ENCODE measurements around the gene PCDHA4.
"Not testable (repeated sequence)": the region's sequence is repeated elsewhere in the genome, so short reads cannot be mapped to it uniquely, and the experiment has no call there.

Gene PCDHA4

GRCh38 chr5:140821375-140822280 lies 14.8 kb downstream of the PCDHA4 start, which contains the start of gene PCDHA5:
TSS of gene PCDHA5 (plus strand) at chr5:140821613.
- peak; percentile 22 to 24 for DNase-seq

DNA sequence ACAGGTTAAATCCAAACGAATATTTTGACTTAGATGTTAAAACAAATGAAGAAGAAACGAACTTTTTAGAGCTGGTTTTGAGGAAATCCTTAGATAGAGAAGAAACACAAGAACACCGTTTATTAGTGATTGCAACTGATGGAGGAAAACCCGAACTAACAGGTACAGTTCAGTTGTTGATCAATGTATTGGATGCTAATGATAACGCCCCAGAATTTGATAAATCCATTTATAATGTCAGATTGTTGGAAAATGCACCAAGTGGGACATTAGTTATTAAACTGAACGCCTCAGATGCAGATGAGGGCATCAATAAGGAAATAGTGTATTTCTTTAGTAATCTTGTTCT lies 15.4 kb downstream of the PCDHA4 start:
- no peak for DNase-seq

- DNase-seq: not testable (repeated sequence)
Measured at GRCh38 chr5:140822969-140823368, 16.1 kb downstream of the PCDHA4 start.

- no peak for DNase-seq
Measured at GRCh38 chr5:140823475-140823874, 16.6 kb downstream of the PCDHA4 start.

DNA sequence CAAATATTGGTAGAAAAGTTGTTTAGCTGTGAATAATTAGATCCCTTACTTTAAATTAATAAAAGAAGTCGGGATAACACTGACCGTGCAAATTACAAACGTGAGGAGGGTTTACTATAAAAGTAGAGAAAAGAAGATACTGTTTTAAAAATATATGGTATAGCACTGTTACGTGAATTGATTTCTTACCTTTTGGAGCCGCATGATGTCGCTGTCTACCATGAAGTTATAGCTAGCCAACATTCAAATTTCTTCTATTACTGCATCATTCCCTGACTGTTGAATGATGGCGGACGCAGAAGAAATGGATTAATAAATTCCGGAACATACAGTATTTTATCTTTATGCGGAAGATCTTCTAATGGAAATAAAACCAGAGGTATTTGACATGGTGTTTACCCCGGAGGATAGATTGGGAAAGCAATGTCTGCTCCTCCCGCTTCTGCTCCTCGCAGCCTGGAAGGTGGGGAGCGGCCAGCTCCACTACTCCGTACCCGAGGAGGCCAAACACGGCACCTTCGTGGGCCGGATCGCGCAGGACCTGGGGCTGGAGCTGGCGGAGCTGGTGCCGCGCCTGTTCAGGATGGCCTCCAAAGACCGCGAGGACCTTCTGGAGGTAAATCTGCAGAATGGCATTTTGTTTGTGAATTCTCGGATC lies 21.0 kb downstream of the PCDHA4 start, which contains the start of gene PCDHA6:
Gene PCDHA6 (plus strand): TSS at position 257 of the 658 bp plus-strand sequence. CDS start 132 bp downstream, at position 389.
- DNase-seq: no peak

DNA sequence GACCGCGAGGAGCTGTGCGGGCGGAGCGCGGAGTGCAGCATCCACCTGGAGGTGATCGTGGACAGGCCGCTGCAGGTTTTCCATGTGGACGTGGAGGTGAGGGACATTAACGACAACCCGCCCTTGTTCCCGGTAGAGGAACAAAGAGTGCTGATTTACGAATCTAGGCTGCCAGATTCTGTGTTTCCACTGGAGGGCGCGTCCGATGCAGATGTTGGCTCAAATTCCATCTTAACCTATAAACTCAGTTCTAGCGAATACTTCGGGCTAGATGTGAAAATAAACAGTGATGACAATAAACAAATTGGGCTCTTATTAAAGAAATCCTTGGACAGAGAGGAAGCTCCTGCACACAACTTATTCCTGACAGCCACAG lies 21.5 kb downstream of the PCDHA4 start:
- no peak for DNase-seq

DNA sequence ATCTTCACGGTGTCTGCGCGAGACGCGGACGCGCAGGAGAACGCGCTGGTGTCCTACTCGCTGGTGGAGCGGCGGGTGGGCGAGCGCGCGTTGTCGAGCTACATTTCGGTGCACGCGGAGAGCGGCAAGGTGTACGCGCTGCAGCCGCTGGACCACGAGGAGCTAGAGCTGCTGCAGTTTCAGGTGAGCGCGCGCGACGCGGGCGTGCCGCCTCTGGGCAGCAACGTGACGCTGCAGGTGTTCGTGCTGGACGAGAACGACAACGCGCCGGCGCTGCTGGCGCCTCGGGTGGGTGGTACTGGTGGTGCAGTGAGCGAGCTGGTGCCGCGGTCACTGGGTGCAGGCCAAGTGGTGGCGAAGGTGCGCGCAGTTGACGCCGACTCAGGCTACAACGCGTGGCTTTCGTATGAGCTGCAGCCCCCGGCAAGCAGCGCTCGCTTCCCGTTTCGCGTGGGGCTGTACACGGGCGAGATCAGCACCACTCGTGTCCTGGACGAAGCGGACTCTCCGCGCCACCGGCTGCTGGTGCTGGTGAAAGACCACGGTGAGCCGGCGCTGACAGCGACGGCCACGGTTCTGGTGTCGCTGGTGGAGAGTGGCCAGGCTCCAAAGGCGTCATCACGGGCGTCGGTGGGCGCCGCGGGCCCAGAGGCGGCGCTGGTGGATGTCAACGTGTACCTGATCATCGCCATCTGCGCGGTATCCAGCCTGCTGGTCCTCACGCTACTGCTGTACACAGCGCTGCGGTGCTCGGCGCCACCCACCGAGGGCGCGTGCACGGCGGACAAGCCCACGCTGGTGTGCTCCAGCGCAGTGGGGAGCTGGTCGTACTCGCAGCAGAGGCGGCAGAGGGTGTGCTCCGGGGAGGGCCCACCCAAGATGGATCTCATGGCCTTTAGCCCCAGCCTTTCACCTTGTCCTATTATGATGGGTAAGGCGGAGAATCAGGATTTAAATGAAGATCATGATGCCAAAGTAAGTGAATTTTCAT lies 22.9 kb downstream of the PCDHA4 start:
- not testable (repeated sequence) for DNase-seq

- no peak for DNase-seq
Measured at GRCh38 chr5:140833993-140834392, 27.1 kb downstream of the PCDHA4 start, which contains the start of gene PCDHA7. TSS of gene PCDHA7 (plus strand) at chr5:140834269. CDS start at chr5:140834384, 115 bp downstream.

GRCh38 chr5:140834439-140835008 lies 27.7 kb downstream of the PCDHA4 start:
- not testable (repeated sequence) for DNase-seq

DNA sequence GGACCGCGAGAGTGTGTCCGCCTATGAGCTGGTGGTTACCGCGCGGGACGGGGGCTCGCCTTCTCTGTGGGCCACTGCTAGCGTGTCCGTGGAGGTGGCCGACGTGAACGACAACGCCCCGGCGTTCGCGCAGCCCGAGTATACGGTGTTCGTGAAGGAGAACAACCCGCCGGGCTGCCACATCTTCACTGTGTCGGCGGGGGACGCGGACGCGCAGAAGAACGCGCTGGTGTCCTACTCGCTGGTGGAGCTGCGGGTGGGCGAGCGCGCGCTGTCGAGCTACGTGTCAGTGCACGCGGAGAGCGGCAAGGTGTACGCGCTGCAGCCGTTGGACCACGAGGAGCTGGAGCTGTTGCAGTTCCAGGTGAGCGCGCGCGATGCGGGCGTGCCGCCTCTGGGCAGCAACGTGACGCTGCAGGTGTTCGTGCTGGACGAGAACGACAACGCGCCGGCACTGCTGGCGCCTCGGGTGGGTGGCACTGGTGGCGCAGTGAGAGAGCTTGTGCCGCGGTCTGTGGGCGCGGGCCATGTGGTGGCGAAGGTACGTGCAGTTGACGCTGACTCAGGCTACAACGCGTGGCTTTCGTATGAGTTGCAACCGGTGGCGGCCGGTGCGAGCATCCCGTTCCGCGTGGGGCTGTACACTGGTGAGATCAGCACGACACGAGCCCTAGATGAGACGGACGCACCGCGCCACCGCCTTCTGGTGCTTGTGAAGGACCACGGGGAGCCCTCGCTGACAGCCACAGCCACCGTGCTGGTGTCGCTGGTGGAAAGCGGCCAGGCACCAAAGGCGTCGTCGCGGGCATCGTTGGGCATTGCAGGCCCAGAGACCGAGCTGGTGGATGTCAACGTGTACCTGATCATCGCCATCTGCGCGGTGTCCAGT lies 29.0 kb downstream of the PCDHA4 start:
- no peak for DNase-seq

GRCh38 chr5:140840978-140841962 lies 34.4 kb downstream of the PCDHA4 start, which contains the start of gene PCDHA8:
TSS of gene PCDHA8 (plus strand) at chr5:140841187. CDS start at chr5:140841322, 135 bp downstream.
- DNase-seq: peak in 1 of 2 donors; percentile 2

DNA sequence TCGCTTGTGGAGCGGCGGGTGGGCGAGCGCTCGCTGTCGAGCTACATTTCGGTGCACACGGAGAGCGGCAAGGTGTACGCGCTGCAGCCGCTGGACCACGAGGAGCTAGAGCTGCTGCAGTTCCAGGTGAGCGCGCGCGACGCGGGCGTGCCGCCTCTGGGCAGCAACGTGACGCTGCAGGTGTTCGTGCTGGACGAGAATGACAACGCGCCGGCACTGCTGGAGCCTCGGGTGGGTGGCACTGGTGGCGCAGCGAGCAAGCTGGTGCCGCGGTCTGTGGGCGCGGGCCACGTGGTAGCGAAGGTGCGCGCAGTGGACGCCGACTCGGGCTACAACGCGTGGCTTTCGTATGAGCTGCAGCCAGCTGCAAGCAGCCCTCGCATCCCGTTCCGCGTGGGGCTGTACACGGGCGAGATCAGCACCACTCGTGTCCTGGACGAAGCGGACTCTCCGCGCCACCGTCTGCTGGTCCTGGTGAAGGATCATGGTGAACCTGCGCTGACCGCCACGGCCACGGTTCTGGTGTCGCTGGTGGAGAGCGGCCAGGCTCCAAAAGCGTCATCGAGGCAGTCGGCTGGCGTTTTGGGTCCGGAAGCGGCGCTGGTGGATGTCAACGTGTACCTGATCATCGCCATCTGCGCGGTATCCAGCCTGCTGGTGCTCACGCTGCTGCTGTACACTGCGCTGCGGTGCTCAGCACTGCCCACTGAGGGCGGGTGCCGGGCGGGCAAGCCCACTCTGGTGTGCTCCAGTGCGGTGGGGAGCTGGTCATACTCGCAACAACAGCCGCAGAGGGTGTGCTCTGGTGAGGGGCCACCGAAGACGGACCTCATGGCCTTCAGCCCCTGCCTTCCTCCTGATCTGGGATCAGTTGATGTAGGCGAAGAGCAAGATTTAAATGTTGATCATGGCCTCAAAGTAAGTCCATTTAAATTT lies 36.2 kb downstream of the PCDHA4 start:
- no peak for DNase-seq

DNA sequence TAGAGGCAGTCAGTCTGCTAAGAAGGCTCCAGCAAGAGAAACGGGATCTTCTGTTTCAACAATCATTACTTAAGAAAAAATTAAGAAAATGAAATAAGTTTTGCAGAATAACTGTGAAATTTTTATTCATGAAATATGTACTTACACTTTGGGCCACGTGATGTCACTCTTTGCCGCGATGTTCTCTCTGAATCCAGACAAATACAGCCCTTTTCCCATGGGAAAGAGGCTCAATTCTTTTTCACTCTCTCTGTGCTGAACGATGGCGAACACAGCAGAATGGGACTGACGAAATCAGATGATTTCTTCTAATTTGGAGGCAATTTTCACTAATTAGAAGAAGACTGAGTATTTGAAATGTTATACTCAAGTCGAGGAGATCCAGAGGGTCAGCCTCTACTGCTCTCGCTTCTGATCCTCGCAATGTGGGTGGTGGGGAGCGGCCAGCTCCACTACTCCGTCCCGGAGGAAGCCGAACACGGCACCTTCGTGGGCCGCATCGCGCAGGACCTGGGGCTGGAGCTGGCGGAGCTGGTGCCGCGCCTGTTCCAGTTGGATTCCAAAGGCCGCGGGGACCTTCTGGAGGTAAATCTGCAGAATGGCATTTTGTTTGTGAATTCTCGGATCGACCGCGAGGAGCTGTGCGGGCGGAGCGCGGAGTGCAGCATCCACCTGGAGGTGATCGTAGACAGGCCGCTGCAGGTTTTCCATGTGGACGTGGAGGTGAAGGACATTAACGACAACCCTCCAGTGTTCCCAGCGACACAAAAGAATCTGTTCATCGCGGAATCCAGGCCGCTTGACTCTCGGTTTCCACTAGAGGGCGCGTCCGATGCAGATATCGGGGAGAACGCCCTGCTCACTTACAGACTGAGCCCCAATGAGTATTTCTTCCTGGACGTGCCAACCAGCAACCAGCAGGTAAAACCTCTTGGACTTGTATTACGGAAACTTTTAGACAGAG lies 41.6 kb downstream of the PCDHA4 start, which contains the start of gene PCDHA9:
Gene PCDHA9 (plus strand): TSS at position 244 of the 964 bp plus-strand sequence. CDS start 114 bp downstream, at position 358.
- not testable (repeated sequence) for DNase-seq

- not testable (repeated sequence) for DNase-seq
Measured at GRCh38 chr5:140849831-140850634, 43.2 kb downstream of the PCDHA4 start.

- DNase-seq: no peak
Measured at GRCh38 chr5:140855772-140856674, 49.2 kb downstream of the PCDHA4 start, which contains the start of gene PCDHA10. TSS of gene PCDHA10 (plus strand) at chr5:140855897. CDS start at chr5:140856049, 152 bp downstream.
